Astrocyte (in vitro differentiated cells and primary cell): Measurements from ENCODE around the gene PDE9A. TPM values are rescaled to one million over a fixed set of nuclear protein-coding genes. Genes with fewer than 3 reads are reported as not detected.

Source experiments
- DNase-seq: peaks from one replicate; pipeline ENCODE4 v3.0.0-alpha.2; 2010; ENCODE audit warnings: low read depth
- FAIRE-seq: peaks from 2 replicates; lab custom pipeline; 2011; peaks lifted over from hg19 to GRCh38; lab: Jason Lieb, UNC
- H2AFZ ChIP-seq: 2 replicates; pipeline ENCODE4 v1.6.0; 2012; ENCODE audit warnings: low read depth, low read length, inconsistent platforms
- H3K27ac ChIP-seq: 2 replicates; pipeline ENCODE4 v1.5.1; 2011; ENCODE audit warnings: low read depth, low read length, inconsistent platforms
- H3K27me3 ChIP-seq: 2 replicates; pipeline ENCODE4 v1.6.0; 2011; ENCODE audit warnings: low read length, inconsistent platforms; ENCODE audit not compliant: insufficient read depth
- H3K36me3 ChIP-seq: 2 replicates; pipeline ENCODE4 v1.5.1; 2011; ENCODE audit warnings: low read length, inconsistent platforms; ENCODE audit not compliant: insufficient read depth
- H3K4me1 ChIP-seq: 2 replicates; pipeline ENCODE4 v1.5.1; 2011; ENCODE audit warnings: low read length, inconsistent platforms; ENCODE audit not compliant: insufficient read depth
- H3K4me2 ChIP-seq: 2 replicates; pipeline ENCODE4 v1.6.0; 2012; ENCODE audit warnings: low read length, inconsistent platforms
- H3K4me3 ChIP-seq: 2 replicates; pipeline ENCODE4 v1.5.1; 2011; ENCODE audit warnings: low read depth, mild to moderate bottlenecking, low read length, inconsistent platforms; ENCODE audit not compliant: insufficient read depth
- H3K79me2 ChIP-seq: 2 replicates; pipeline ENCODE4 v1.6.0; 2012; ENCODE audit warnings: mild to moderate bottlenecking, low read length, inconsistent platforms; ENCODE audit not compliant: insufficient read depth
- H3K9ac ChIP-seq: 2 replicates; pipeline ENCODE4 v1.6.0; 2012; ENCODE audit warnings: mild to moderate bottlenecking, low read length, inconsistent platforms
- H3K9me3 ChIP-seq: 2 replicates; pipeline ENCODE4 v1.5.1; 2012; ENCODE audit warnings: low read depth, mild to moderate bottlenecking, low read length, inconsistent platforms; ENCODE audit not compliant: insufficient read depth
- H4K20me1 ChIP-seq: 2 replicates; pipeline ENCODE4 v1.6.0; 2012; ENCODE audit warnings: low read length, inconsistent platforms; ENCODE audit not compliant: insufficient read depth
- H3K27ac Mint-ChIP-seq: one replicate; pipeline ENCODE4 v1.8.0; 2021; ENCODE audit warnings: mild to moderate bottlenecking, mixed read lengths; ENCODE audit not compliant: unreplicated experiment
- H3K27me3 Mint-ChIP-seq: one replicate; pipeline ENCODE4 v1.8.0; 2021; ENCODE audit warnings: low read depth, mixed read lengths; ENCODE audit not compliant: unreplicated experiment
- H3K36me3 Mint-ChIP-seq: one replicate; pipeline ENCODE4 v1.8.0; 2021; ENCODE audit warnings: low read depth, mixed read lengths; ENCODE audit not compliant: unreplicated experiment
- H3K4me1 Mint-ChIP-seq: one replicate; pipeline ENCODE4 v1.8.0; 2021; ENCODE audit warnings: low read depth, mixed read lengths; ENCODE audit not compliant: unreplicated experiment
- H3K4me3 Mint-ChIP-seq: one replicate; pipeline ENCODE4 v1.8.0; 2021; ENCODE audit warnings: mild to moderate bottlenecking, moderate library complexity, mixed read lengths; ENCODE audit not compliant: unreplicated experiment
- H3K9me3 Mint-ChIP-seq: one replicate; pipeline ENCODE4 v1.8.0; 2021; ENCODE audit warnings: mild to moderate bottlenecking, mixed read lengths; ENCODE audit not compliant: unreplicated experiment
- CTCF ChIP-seq: IDR thresholded peaks from 2 replicates; pipeline ENCODE4 v1.5.1; 2011; ENCODE audit warnings: low read depth, mild to moderate bottlenecking, inconsistent platforms, low read length, moderate library complexity; ENCODE audit not compliant: insufficient read depth
- EZH2 ChIP-seq: IDR thresholded peaks from 2 replicates; pipeline ENCODE4 v1.6.1; 2012; ENCODE audit warnings: mild to moderate bottlenecking, low read length, inconsistent platforms; ENCODE audit not compliant: insufficient read depth
- total RNA-seq: library from RNA; stranded (reverse); gene quantifications from 2 replicates; pipeline ENCODE4 v1.2.1, GENCODE V29; 2021

PDE9A gene
- total RNA-seq, 1 donor from 2014 or later: 7.8 TPM

- DNase-seq: no peak
- no peak overlapping the region for H3K4me2 ChIP-seq
- no peak overlapping the region for H2AFZ ChIP-seq
- no peaks in the 10 kb centered on the region for H3K79me2 ChIP-seq
- no peaks in the 10 kb centered on the region for H3K36me3 ChIP-seq
- H3K9me3 ChIP-seq: peaks cover 4% of the 10 kb centered on the region
- peaks cover 50% of the 10 kb centered on the region for H3K27me3 ChIP-seq
- no peak for TF ChIP-seq EZH2
- TF ChIP-seq CTCF: no peak
- H3K4me3 ChIP-seq: no peak overlapping the region
- H3K4me1 ChIP-seq: peaks cover 18% of the 10 kb centered on the region
- Mint-ChIP-seq H3K27ac (no peak overlapping the region), H3K36me3 (peaks cover 2% of the 10 kb centered on the region), H3K9me3 (peaks cover 2% of the 10 kb centered on the region), H3K27me3 (peaks cover 14% of the 10 kb centered on the region), H3K4me1 (peaks cover 13% of the 10 kb centered on the region), H3K4me3 (no peak overlapping the region)
- peaks cover 17% of the 10 kb centered on the region for H4K20me1 ChIP-seq
- no peak overlapping the region for H3K27ac ChIP-seq
- no peak for FAIRE-seq
- H3K9ac ChIP-seq: no peak overlapping the region
These were observed 15.0 kb downstream of the PDE9A start for GRCh38 chr21:42668298-42668992.

GRCh38 chr21:42669041-42669440, 15.6 kb downstream of the PDE9A start:
- Histone ChIP-seq H4K20me1 (peaks cover 22% of the 10 kb centered on the region), H3K9me3 (peaks cover 4% of the 10 kb centered on the region), H3K4me3 (no peak overlapping the region), H3K9ac (no peak overlapping the region), H3K4me2 (no peak overlapping the region), H3K36me3 (no peaks in the 10 kb centered on the region), H3K79me2 (no peaks in the 10 kb centered on the region), H3K4me1 (peaks cover 19% of the 10 kb centered on the region), H2AFZ (no peak overlapping the region), H3K27ac (no peak overlapping the region), H3K27me3 (peaks cover 50% of the 10 kb centered on the region)
- no peak for FAIRE-seq
- H3K4me3 Mint-ChIP-seq: no peak overlapping the region
- H3K36me3 Mint-ChIP-seq: peaks cover 2% of the 10 kb centered on the region
- peaks cover 19% of the 10 kb centered on the region for H3K4me1 Mint-ChIP-seq
- DNase-seq: no peak
- H3K27me3 Mint-ChIP-seq: peaks cover 12% of the 10 kb centered on the region
- H3K9me3 Mint-ChIP-seq: peaks cover 2% of the 10 kb centered on the region
- H3K27ac Mint-ChIP-seq: no peak overlapping the region
- no peak for TF ChIP-seq CTCF
- no peak for TF ChIP-seq EZH2
